ENCODE data around the gene VGLL4. TPM values are rescaled to one million over a fixed set of nuclear protein-coding genes. Genes with fewer than 3 reads are reported as not detected.

VGLL4 gene
- total RNA-seq, 1 donor from 2014 or later, result 76.7 TPM

GRCh38 chr3:11625376-11626083 is 18.2 kb downstream of the VGLL4 start:
- DNase-seq, result no peak

- DNase-seq, result no peak
These were observed 18.9 kb downstream of the VGLL4 start for GRCh38 chr3:11624704-11625375.

GRCh38 chr3:11624161-11624560 is 19.6 kb downstream of the VGLL4 start:
- DNase-seq, result peak; percentile 85

- no peak for DNase-seq
These were observed 20.8 kb downstream of the VGLL4 start for GRCh38 chr3:11622586-11623550.

GRCh38 chr3:11621077-11621476 is 22.6 kb downstream of the VGLL4 start:
- no peak for DNase-seq

GRCh38 chr3:11619946-11620652 is 23.6 kb downstream of the VGLL4 start:
- no peak for DNase-seq

GRCh38 chr3:11619461-11619860 is 24.3 kb downstream of the VGLL4 start:
- no peak for DNase-seq

GRCh38 chr3:11618904-11619303 is 24.8 kb downstream of the VGLL4 start:
- no peak for DNase-seq

GRCh38 chr3:11616551-11616950 is 27.2 kb downstream of the VGLL4 start:
- no peak for DNase-seq

GRCh38 chr3:11613851-11614487 is 29.7 kb downstream of the VGLL4 start:
- DNase-seq, result no peak

GRCh38 chr3:11613319-11613718 is 30.4 kb downstream of the VGLL4 start:
- DNase-seq, result no peak

GRCh38 chr3:11612515-11613188 is 31.1 kb downstream of the VGLL4 start:
- no peak for DNase-seq

GRCh38 chr3:11611341-11611799 is 32.3 kb downstream of the VGLL4 start:
- no peak for DNase-seq

- no peak for DNase-seq
These were observed 32.9 kb downstream of the VGLL4 start for GRCh38 chr3:11610700-11611275.

GRCh38 chr3:11610044-11610671 is 33.6 kb downstream of the VGLL4 start:
- DNase-seq, result no peak

GRCh38 chr3:11609481-11609880 is 34.2 kb downstream of the VGLL4 start:
- DNase-seq, result no peak

GRCh38 chr3:11607816-11608215 is 35.9 kb downstream of the VGLL4 start:
- DNase-seq, result no peak

GRCh38 chr3:11606865-11607440 is 36.8 kb downstream of the VGLL4 start:
- no peak for DNase-seq

- no peak for DNase-seq
These were observed 37.5 kb downstream of the VGLL4 start for GRCh38 chr3:11606090-11606784.

All from dermis blood vessel endothelial cell (primary cell).